HCT116 (cell line): ENCODE data around the gene NOC4L. TPM values are rescaled to one million over a fixed set of nuclear protein-coding genes. Genes with fewer than 3 reads are reported as not detected.
A peak's percentile ranks its signal among the peaks of the same experiment; 100 is the strongest.
"Not testable (repeated sequence)": the region's sequence is repeated elsewhere in the genome, so short reads cannot be mapped to it uniquely, and the experiment has no call there.

Experiments
- ATAC-seq: fragments of 200-7000 bp; cut with Tn5 transposase; 2 replicates; pipeline ENCODE4 v1.9.1; 2020; ENCODE audit warnings: mild to moderate bottlenecking, moderate library complexity
- BruUV-seq: library from RNA; stranded (reverse); fragments of 400-500 nt; replicated peaks from 2 replicates; lab custom pipeline; 2021; lab: Mats Ljungman, UMichigan
- CTCF ChIA-PET: fragments of 300-600 bp; sonication (Branson Sonifier 250); formaldehyde crosslinking; loops from one replicate; lab custom pipeline; 2021; ENCODE audit warnings: antibody characterized with exemption; lab: Charles Lee
- POLR2A ChIA-PET: fragments of 300-600, 350-600 bp; sonication (Branson Sonifier 250); formaldehyde crosslinking; loops from one replicate; lab custom pipeline; 2021; ENCODE audit warnings: antibody characterized with exemption; lab: Charles Lee
- RAD21 ChIA-PET, 2 experiments: fragments of 300-600 bp; sonication (Branson Sonifier 250); formaldehyde crosslinking; loops; one replicate each; lab custom pipeline; 2023; ENCODE audit warnings: low total read pairs in 2 of 2; ENCODE audit not compliant: uncharacterized antibody in 2 of 2, unreplicated experiment in 2 of 2, low non-redundant PET in 1 of 2; lab: Charles Lee
- DNase-seq: peaks from one replicate; pipeline ENCODE4 v3.0.0-alpha.2; 2010; ENCODE audit warnings: low read depth, low spot score
- H2AFZ ChIP-seq: fragments of 200-600 bp; shearing (Covaris generic), sonication (generic); 2 replicates; pipeline ENCODE4 v1.6.1; 2017; ENCODE audit warnings: low read depth, mixed run types, mixed read lengths, antibody characterized with exemption, low read length; ENCODE audit not compliant: poor library complexity, severe bottlenecking
- H3K27ac ChIP-seq: 2 replicates; pipeline ENCODE4 v1.5.1; 2012; ENCODE audit warnings: low read depth, low read length
- H3K27me3 ChIP-seq: fragments of 200-600 bp; sonication (generic); 2 replicates; pipeline ENCODE4 v1.6.1; 2016; ENCODE audit warnings: mixed run types, low read length, mixed read lengths; ENCODE audit not compliant: insufficient read depth
- H3K36me3 ChIP-seq, 2 experiments: fragments of 200-500 bp in 1 of 2; fragments of 200-600 bp in 1 of 2; sonication (Bioruptor generic) in 1 of 2; sonication (generic) in 1 of 2; 2 replicates each; pipeline versions ENCODE4 v1.5.1 to v1.6.1; 2014 to 2016; ENCODE audit warnings: low read length in 2 of 2, inconsistent platforms in 1 of 2, mixed read lengths in 1 of 2, mixed run types in 1 of 2; ENCODE audit not compliant: insufficient read depth in 2 of 2, control insufficient read depth in 1 of 2
- H3K4me1 ChIP-seq, 2 experiments: fragments of 200-600 bp in 1 of 2; sonication (generic) in 1 of 2; 2 replicates each; pipeline versions ENCODE4 v1.5.1 to v1.6.1; 2012 to 2017; ENCODE audit warnings: low read length in 2 of 2, inconsistent platforms in 1 of 2, mild to moderate bottlenecking in 1 of 2, mixed read lengths in 1 of 2, mixed run types in 1 of 2, moderate library complexity in 1 of 2; ENCODE audit not compliant: insufficient read depth in 2 of 2, control insufficient read depth in 1 of 2
- H3K4me2 ChIP-seq: fragments of 200-600 bp; sonication (generic); 2 replicates; pipeline ENCODE4 v1.6.1; 2017; ENCODE audit warnings: mixed run types, low read length, mixed read lengths
- H3K4me3 ChIP-seq, 2 experiments: fragments of 200-600 bp in 1 of 2; sonication (generic) in 1 of 2; replicated peaks in 1 of 2; 2 replicates each; pipeline ENCODE4 v1.5.1; 2011 to 2016; ENCODE audit warnings: low read length in 2 of 2, control low read depth in 1 of 2, low read depth in 1 of 2, mild to moderate bottlenecking in 1 of 2, mixed read lengths in 1 of 2, mixed run types in 1 of 2
- H3K79me2 ChIP-seq: fragments of 200-600 bp; sonication (generic); 2 replicates; pipeline ENCODE4 v1.6.1; 2017; ENCODE audit warnings: mild to moderate bottlenecking, mixed run types, low read length, moderate library complexity, mixed read lengths; ENCODE audit not compliant: insufficient read depth
- H3K9ac ChIP-seq: fragments of 200-600 bp; sonication (generic); 2 replicates; pipeline ENCODE4 v1.6.1; 2016; ENCODE audit warnings: low read length, mixed read lengths
- H3K9me2 ChIP-seq: fragments of 200-600 bp; sonication (generic), shearing (Covaris generic); 2 replicates; pipeline ENCODE4 v1.6.1; 2017; ENCODE audit warnings: mixed run types, mild to moderate bottlenecking, moderate library complexity; ENCODE audit not compliant: insufficient read depth
- H3K9me3 ChIP-seq, 2 experiments: fragments of 200-500 bp in 1 of 2; fragments of 200-600 bp in 1 of 2; sonication (Bioruptor generic) in 1 of 2; sonication (generic) in 1 of 2; 2 replicates each; pipeline ENCODE4 v1.6.1; 2014 to 2017; ENCODE audit warnings: low read length in 2 of 2, mixed read lengths in 2 of 2, inconsistent platforms in 1 of 2, low read depth in 1 of 2, mild to moderate bottlenecking in 1 of 2, mixed run types in 1 of 2, moderate library complexity in 1 of 2; ENCODE audit not compliant: control insufficient read depth in 1 of 2, insufficient read depth in 1 of 2
- H4K20me1 ChIP-seq: fragments of 200-600 bp; sonication (generic), shearing (Covaris generic); 2 replicates; pipeline ENCODE4 v1.6.1; 2017; ENCODE audit warnings: mixed run types, mild to moderate bottlenecking, moderate library complexity; ENCODE audit not compliant: insufficient read depth
- REST ChIP-seq: IDR thresholded peaks from 2 replicates; pipeline ENCODE4 v1.6.1; 2012; ENCODE audit warnings: low read depth
- intact Hi-C: fragments of 100-400 bp; cut with micrococcal nuclease; formaldehyde crosslinking; loops from 2 replicates; pipeline ENCODE4 v1.10.0; 2022
- total RNA-seq: library from RNA; stranded (reverse); gene quantifications from one replicate; pipeline ENCODE4 v1.2.1, GENCODE V29; 2021; ENCODE audit not compliant: unreplicated experiment

Gene NOC4L
- total RNA-seq, 1 experiment from 2014 or later: 47.6 TPM

DNA sequence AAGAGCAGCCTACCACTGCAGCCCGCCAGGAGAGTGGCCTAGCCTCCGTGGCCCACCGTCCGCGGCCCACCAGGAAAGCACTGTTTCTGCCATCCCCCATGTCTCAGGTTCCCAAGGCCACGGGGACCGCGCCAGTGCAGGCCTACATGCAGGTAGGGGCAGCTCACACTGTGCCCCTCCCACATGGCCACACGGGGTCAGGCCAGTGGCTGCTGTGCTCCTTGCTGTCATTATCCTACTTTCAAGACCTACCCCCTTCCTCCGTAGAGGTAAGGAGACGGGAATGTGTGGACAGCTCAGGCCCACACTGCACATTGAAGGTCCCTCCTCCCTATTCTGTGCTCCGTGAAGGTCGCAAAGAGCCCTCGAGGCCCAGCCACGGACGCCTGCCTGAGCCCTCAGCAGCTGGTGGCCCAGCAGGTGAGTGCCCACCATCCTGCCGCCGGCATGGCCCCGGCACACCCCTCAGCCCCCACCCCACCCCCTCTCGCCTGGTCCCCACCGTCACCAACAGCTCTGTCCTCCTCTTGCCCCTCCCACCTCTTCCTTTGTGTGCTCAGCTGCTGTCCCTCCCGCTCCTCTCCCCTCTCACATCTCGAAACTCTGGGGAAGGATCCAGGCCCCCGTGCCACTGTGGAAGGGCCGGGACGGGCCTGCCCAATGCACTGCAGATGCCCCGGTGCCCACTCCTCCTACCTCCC lies 10.2 kb upstream of the NOC4L start:
- Histone ChIP-seq H3K9me3 (no peaks in the 10 kb centered on the region), H3K79me2 (no peaks in the 10 kb centered on the region), H3K36me3 (peaks cover 0 to 2% of the 10 kb centered on the region in 2 experiments; a peak in 1 of 4 replicates), H3K4me1 (no peaks in the 10 kb centered on the region), H3K4me3 (no peak overlapping the region), H3K27ac (no peak overlapping the region), H3K9ac (no peak overlapping the region), H3K27me3 (no peaks in the 10 kb centered on the region), H2AFZ (no peak overlapping the region), H3K4me2 (no peak overlapping the region), H3K9me2 (no peaks in the 10 kb centered on the region), H4K20me1 (no peaks in the 10 kb centered on the region)
- intact Hi-C loops: no loop called here
- ChIA-PET RAD21 (no interaction called here), POLR2A (no interaction called here), CTCF (no interaction called here)
- BruUV-seq: no TSS peak
- no peak for DNase-seq
- TF ChIP-seq REST: no peak
- peak; percentile 39 for ATAC-seq

- intact Hi-C loops, ATAC-seq, BruUV-seq, H3K9ac ChIP-seq, POLR2A ChIA-PET, H3K4me1 ChIP-seq, DNase-seq, H3K9me3 ChIP-seq, CTCF ChIA-PET, H3K79me2 ChIP-seq, RAD21 ChIA-PET, H3K36me3 ChIP-seq, H3K4me3 ChIP-seq, H4K20me1 ChIP-seq, H3K9me2 ChIP-seq, H3K4me2 ChIP-seq, H3K27ac ChIP-seq, H3K27me3 ChIP-seq, H2AFZ ChIP-seq: not testable (repeated sequence)
These were observed 9.5 kb upstream of the NOC4L start for GRCh38 chr12:132134653-132135183.

DNA sequence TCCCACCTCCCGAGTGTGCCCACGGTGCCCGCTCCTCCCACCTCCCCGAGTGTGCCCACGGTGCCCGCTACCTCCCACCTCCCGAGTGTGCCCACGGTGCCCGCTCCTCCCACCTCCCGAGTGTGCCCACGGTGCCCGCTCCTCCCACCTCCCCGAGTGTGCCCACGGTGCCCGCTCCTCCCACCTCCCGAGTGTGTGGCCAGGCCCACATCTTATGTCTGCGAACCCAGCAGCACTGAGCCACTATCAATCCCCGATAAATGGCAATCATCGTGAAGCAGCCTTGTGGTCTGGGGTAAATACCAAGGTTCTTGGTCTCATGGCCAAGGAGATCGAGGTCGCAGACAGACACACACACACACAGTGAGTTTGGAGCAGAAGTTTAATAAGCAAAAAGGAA lies 8.0 kb upstream of the NOC4L start:
- H3K9ac ChIP-seq, H3K9me3 ChIP-seq, H3K4me3 ChIP-seq, H2AFZ ChIP-seq, H3K27ac ChIP-seq, BruUV-seq, H3K9me2 ChIP-seq, H4K20me1 ChIP-seq, H3K4me1 ChIP-seq, CTCF ChIA-PET, H3K4me2 ChIP-seq, DNase-seq, intact Hi-C loops, H3K27me3 ChIP-seq, RAD21 ChIA-PET, H3K79me2 ChIP-seq, POLR2A ChIA-PET: not testable (repeated sequence)
- peaks cover 18 to 19% of the 10 kb centered on the region in 2 experiments; a peak in 3 of 4 replicates for H3K36me3 ChIP-seq
- ATAC-seq: peak; percentile 9; the same call in 1 of the 2 replicates
